ENCODE data around the gene TSPYL6.

GRCh38 chr2:54275541-54275940, 19.5 kb upstream of the TSPYL6 start:
- TF ChIP-seq NFRKB (IDR thresholded peaks at IDR 0.05) (no peak), LEF1 (IDR thresholded peaks at IDR 0.05; ENCODE audit: borderline replicate concordance) (no peak), FOXK2 (IDR thresholded peaks at IDR 0.05) (no peak), TARDBP (IDR thresholded peaks at IDR 0.05) (no peak), ARNT (IDR thresholded peaks at IDR 0.05) (no peak), HDGF (IDR thresholded peaks at IDR 0.05; ENCODE audit: borderline replicate concordance) (no peak), ELF4 (IDR thresholded peaks at IDR 0.05) (no peak), L3MBTL2 (conservative IDR thresholded peaks at IDR 0.05) (no peak), SUZ12 (IDR thresholded peaks at IDR 0.05) (no peak), SP1 (IDR thresholded peaks at IDR 0.05) (no peak), FOXM1 (IDR thresholded peaks at IDR 0.05; ENCODE audit: borderline replicate concordance) (no peak), FOXA1 (IDR thresholded peaks at IDR 0.05) (no peak), BHLHE40 (IDR thresholded peaks at IDR 0.05; ENCODE audit: borderline replicate concordance) (no peak), PKNOX1 (IDR thresholded peaks at IDR 0.05) (no peak)

Measured in HEK293T (cell line).